Esophagus squamous epithelium (tissue), 5 donors: ENCODE results near the gene CSPG4. TPM values are rescaled to one million over a fixed set of nuclear protein-coding genes. Genes with fewer than 3 reads are reported as not detected.
"Not testable (repeated sequence)": the region's sequence is repeated elsewhere in the genome, so short reads cannot be mapped to it uniquely, and the experiment has no call there.

Experiments
- DNase-seq: peaks from one replicate; lab custom pipeline; 2025; lab: John Stamatoyannopoulos, UW
- H3K27ac ChIP-seq, 4 donors: fragments of 200-600 bp; sonication (generic); one replicate each; pipeline ENCODE4 v1.5.1; 2016 to 2019; ENCODE audit warnings: mild to moderate bottlenecking in 1 of 4
- H3K27me3 ChIP-seq, 4 donors: fragments of 200-600 bp; sonication (generic); 1 replicate in 3 of 4; 2 replicates in 1 of 4; pipeline versions ENCODE4 v1.5.1 to v1.6.0; 2017 to 2021; ENCODE audit warnings: antibody characterized with exemption in 1 of 4
- H3K36me3 ChIP-seq, 3 donors: fragments of 200-600 bp; sonication (generic); one replicate each; pipeline ENCODE4 v1.5.1; 2016 to 2019
- H3K4me1 ChIP-seq, 3 donors: fragments of 200-600 bp; sonication (generic); one replicate each; pipeline ENCODE4 v1.5.1; 2017 to 2019
- H3K4me3 ChIP-seq, 4 donors: fragments of 200-600 bp; sonication (generic); 1 replicate in 3 of 4; 2 replicates in 1 of 4; pipeline ENCODE4 v1.5.1; 2016 to 2019; ENCODE audit warnings: mild to moderate bottlenecking in 2 of 4, moderate library complexity in 1 of 4
- H3K9me3 ChIP-seq, 3 donors: fragments of 200-600 bp; sonication (generic); one replicate each; pipeline ENCODE4 v1.5.1; 2016 to 2019
- CTCF ChIP-seq, 6 experiments: fragments of 450-650 bp in 4 of 6; fragments of 200-600 bp in 2 of 6; sonication (generic) in 2 of 6; IDR thresholded peaks; one replicate each; pipeline ENCODE4 v1.5.1; 2016 to 2019; ENCODE audit warnings: antibody characterized with exemption in 6 of 6, mild to moderate bottlenecking in 4 of 6, moderate library complexity in 4 of 6
- POLR2A ChIP-seq, 4 donors: fragments of 450-650 bp; IDR thresholded peaks; one replicate each; pipeline ENCODE4 v1.6.1; 2017; ENCODE audit warnings: antibody characterized with exemption in 4 of 4, mild to moderate bottlenecking in 4 of 4, moderate library complexity in 3 of 4
- WGBS, 2 donors: methylation state at CpG; one replicate each; pipeline ENCODE4 v1.1.5; 2018; 5-methylcytosine and 5-hydroxymethylcytosine counted together
- intact Hi-C: fragments of 100-400 bp; cut with DNase I; formaldehyde crosslinking; loops from one replicate; pipeline ENCODE4 v1.15.0; 2022
- total RNA-seq, 4 donors: library from RNA; depleted of rRNA; stranded (reverse); fragments of >200 nt; gene quantifications; one replicate each; pipeline ENCODE4 v1.1.0, GENCODE V29; 2016
- donor health status: DM: yes; HTN: yes; CAD: no.

Gene CSPG4
- total RNA-seq, 4 donors from 2014 or later = 2.9 to 13.4 (median 4.2) TPM

- peak; percentile 15 for DNase-seq
- TF ChIP-seq CTCF (IDR thresholded peaks at IDR 0.05) = peak in 4 of 6 experiments; percentile 25 to 50 (median 38)
- no peak for TF ChIP-seq POLR2A (IDR thresholded peaks at IDR 0.05)
- H3K4me1 ChIP-seq = peaks cover 46 to 69% (median 60%) of the 10 kb centered on the region in 3 donors
- intact Hi-C loops = loop anchor here (5.0 kb wide), 1 partner anchor 103 kb away; no protein-coding TSS in a partner anchor
- H3K9me3 ChIP-seq = no peaks in the 10 kb centered on the region
- no peak overlapping the region for H3K4me3 ChIP-seq
- H3K27me3 ChIP-seq = peaks cover 0 to 83% (median 0%) of the 10 kb centered on the region in 4 donors
- 11 to 15% methylated on average over 9 to 11 of the region's 20 CpGs for WGBS, 2 donors
- H3K36me3 ChIP-seq = no peaks in the 10 kb centered on the region
- H3K27ac ChIP-seq = peak overlapping the region; percentile 63 to 92 (median 86)
These were observed 18.1 kb downstream of the CSPG4 start for GRCh38 chr15:75694241-75695182.

GRCh38 chr15:75693501-75694240 lies 19.0 kb downstream of the CSPG4 start:
- DNase-seq = no peak
- Histone ChIP-seq H3K27ac (peak overlapping the region; percentile 63 to 92 (median 86)), H3K27me3 (peaks cover 0 to 82% (median 0%) of the 10 kb centered on the region in 4 donors), H3K4me3 (no peak overlapping the region), H3K9me3 (no peaks in the 10 kb centered on the region), H3K4me1 (peaks cover 45 to 60% (median 52%) of the 10 kb centered on the region in 3 donors), H3K36me3 (peaks cover 0 to 2% (median 0%) of the 10 kb centered on the region in 3 donors)
- 27 to 32% methylated on average over 6 to 9 of the region's 14 CpGs for WGBS, 2 donors
- intact Hi-C loops = loop anchor here (5.0 kb wide), 1 partner anchor 104 kb away; no protein-coding TSS in a partner anchor
- no peak for TF ChIP-seq CTCF (IDR thresholded peaks at IDR 0.05)
- TF ChIP-seq POLR2A (IDR thresholded peaks at IDR 0.05) = no peak

- H3K36me3 ChIP-seq, H3K4me3 ChIP-seq, H3K9me3 ChIP-seq, DNase-seq: not testable (repeated sequence)
- intact Hi-C loops = loop anchor here (5.0 kb wide), 1 partner anchor 104 kb away; no protein-coding TSS in a partner anchor
- Histone ChIP-seq H3K27ac (peak overlapping the region in 3 of 4 donors; percentile 86 to 92 (median 86)), H3K27me3 (peaks cover 0 to 82% (median 0%) of the 10 kb centered on the region in 4 donors), H3K4me1 (peaks cover 40 to 54% (median 49%) of the 10 kb centered on the region in 3 donors)
- 76 to 85% methylated on average over 4 to 5 of the region's 15 CpGs for WGBS, 2 donors
These were observed 19.6 kb downstream of the CSPG4 start for GRCh38 chr15:75693028-75693427.

DNA sequence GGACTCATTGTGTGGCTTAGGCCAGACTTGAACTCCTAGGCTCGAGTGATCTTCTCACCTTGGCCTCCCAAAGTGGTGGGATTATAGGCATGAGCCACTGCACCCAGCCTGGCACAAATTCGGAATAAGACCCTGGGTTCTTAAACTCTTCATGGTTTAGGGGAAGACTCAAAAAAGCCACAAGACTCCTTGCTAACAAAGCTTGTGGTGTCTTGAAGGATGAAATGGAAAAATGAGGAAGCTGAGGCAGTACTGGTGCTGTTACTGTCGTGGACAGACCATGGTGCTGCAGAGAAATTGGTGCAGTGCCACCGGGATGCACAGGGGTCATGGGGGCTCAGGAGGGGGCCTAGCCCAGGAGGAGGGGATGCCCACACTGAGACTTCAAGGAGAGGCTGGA lies 20.3 kb downstream of the CSPG4 start:
- H3K36me3 ChIP-seq = peaks cover 0 to 16% (median 0%) of the 10 kb centered on the region in 3 donors
- not testable (repeated sequence) for H3K27ac ChIP-seq, DNase-seq, H3K9me3 ChIP-seq, H3K4me3 ChIP-seq
- H3K27me3 ChIP-seq = peaks cover 0 to 82% (median 0%) of the 10 kb centered on the region in 4 donors
- WGBS, 2 donors = 68 to 72% methylated on average over 3 to 4 of the region's 4 CpGs
- peaks cover 36 to 47% (median 42%) of the 10 kb centered on the region in 3 donors for H3K4me1 ChIP-seq
- intact Hi-C loops = loop anchor here (5.0 kb wide), 1 partner anchor 105 kb away; no protein-coding TSS in a partner anchor

GRCh38 chr15:75689429-75689828 lies 23.2 kb downstream of the CSPG4 start:
- H3K4me3 ChIP-seq, H3K27ac ChIP-seq, DNase-seq, H3K9me3 ChIP-seq, intact Hi-C loops: not testable (repeated sequence)
- H3K27me3 ChIP-seq = peaks cover 0 to 60% (median 0%) of the 10 kb centered on the region in 4 donors
- 90% methylated on average over 10 of the region's 20 CpGs; no CpG with 5 or more reads in 1 of the 2 donors for WGBS, 2 donors
- H3K4me1 ChIP-seq = peaks cover 13 to 31% (median 13%) of the 10 kb centered on the region in 3 donors
- H3K36me3 ChIP-seq = peaks cover 0 to 19% (median 0%) of the 10 kb centered on the region in 3 donors

GRCh38 chr15:75688831-75689230 lies 23.8 kb downstream of the CSPG4 start:
- DNase-seq = no peak
- peaks cover 7 to 29% (median 8%) of the 10 kb centered on the region in 3 donors for H3K4me1 ChIP-seq
- TF ChIP-seq CTCF (IDR thresholded peaks at IDR 0.05) (no peak), POLR2A (IDR thresholded peaks at IDR 0.05) (no peak)
- H3K9me3 ChIP-seq = no peaks in the 10 kb centered on the region
- intact Hi-C loops = no loop called here
- peaks cover 0 to 19% (median 0%) of the 10 kb centered on the region in 3 donors for H3K36me3 ChIP-seq
- peaks cover 0 to 60% (median 0%) of the 10 kb centered on the region in 4 donors for H3K27me3 ChIP-seq
- H3K27ac ChIP-seq = no peak overlapping the region
- 83% methylated on average over 1 of the region's 26 CpGs; no CpG with 5 or more reads in 1 of the 2 donors for WGBS, 2 donors
- H3K4me3 ChIP-seq = no peak overlapping the region
